ENCODE results near the gene ABLIM1. TPM values are rescaled to one million over a fixed set of nuclear protein-coding genes. Genes with fewer than 3 reads are reported as not detected.

The ABLIM1 gene
- polyA plus RNA-seq, 3 donors, result 0.33 to 0.91 (median 0.57) TPM

DNA sequence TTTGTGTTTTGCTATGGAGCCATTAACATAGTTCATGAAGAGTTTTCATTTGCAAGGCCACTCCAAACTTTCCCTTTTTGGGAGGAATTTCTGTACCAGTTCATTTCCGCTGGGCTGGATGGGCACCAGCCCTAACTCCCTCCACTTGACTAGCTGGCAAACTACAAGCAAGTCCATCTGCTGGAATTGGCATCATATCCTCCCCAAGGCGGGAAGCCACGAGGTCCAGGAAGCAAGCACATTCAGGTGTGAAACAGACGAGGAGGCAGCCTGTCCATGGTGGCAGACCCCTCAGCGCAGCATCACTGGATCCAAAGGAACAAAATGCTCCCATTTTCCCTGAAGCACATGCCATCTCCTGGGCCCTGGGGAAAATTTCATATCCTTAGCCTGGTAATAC lies 125.8 kb downstream of the ABLIM1 start:
- Mint-ChIP-seq H3K27me3 (ENCODE audit: low read depth in 3 of 3) (peaks cover 3 to 7% (median 3%) of the 10 kb centered on the region in 3 donors), H3K4me1 (peaks cover 1% of the 10 kb centered on the region), H3K4me3 (no peak overlapping the region), H3K9me3 (peaks cover 0 to 5% (median 0%) of the 10 kb centered on the region in 7 donors), H3K27ac (no peak overlapping the region), H3K36me3 (no peaks in the 10 kb centered on the region)
- Histone ChIP-seq H3K27me3 (ENCODE audit: control insufficient read depth in 2 of 2, insufficient read depth in 2 of 2, low read length in 2 of 2) (no peaks in the 10 kb centered on the region), H4K20me1 (ENCODE audit: insufficient read depth, low read length) (no peaks in the 10 kb centered on the region), H3K9me3 (replicated peaks in 1 of 2; ENCODE audit: control insufficient read depth in 1 of 2, insufficient read depth in 1 of 2, low read length in 2 of 2) (no peaks in the 10 kb centered on the region), H3K36me3 (replicated peaks in 1 of 2; ENCODE audit: control insufficient read depth in 1 of 2, insufficient read depth in 2 of 2, low read length in 2 of 2) (no peaks in the 10 kb centered on the region), H3K27ac (ENCODE audit: low read depth in 1 of 2, low read length in 2 of 2) (no peak overlapping the region), H3K4me1 (ENCODE audit: control insufficient read depth in 1 of 2, insufficient read depth in 2 of 2, low read length in 2 of 2) (peaks cover 0 to 1% of the 10 kb centered on the region in 2 donors), H3K79me2 (ENCODE audit: insufficient read depth, low read length) (no peaks in the 10 kb centered on the region), H3K9ac (ENCODE audit: insufficient read depth, low read length, poor library complexity, severe bottlenecking) (no peak overlapping the region), H2AFZ (ENCODE audit: insufficient read depth, low read depth, low read length, poor library complexity, severe bottlenecking) (no peak overlapping the region), H3K4me3 (replicated peaks in 1 of 3; ENCODE audit: low read depth in 2 of 3, low read length in 3 of 3) (no peak overlapping the region), H3K4me2 (replicated peaks; ENCODE audit: extremely low read depth, low read length, poor library complexity, severe bottlenecking) (no peak overlapping the region)
- intact Hi-C loops (cut with micrococcal nuclease), result no loop called here
- TF ChIP-seq, protein P1, sequence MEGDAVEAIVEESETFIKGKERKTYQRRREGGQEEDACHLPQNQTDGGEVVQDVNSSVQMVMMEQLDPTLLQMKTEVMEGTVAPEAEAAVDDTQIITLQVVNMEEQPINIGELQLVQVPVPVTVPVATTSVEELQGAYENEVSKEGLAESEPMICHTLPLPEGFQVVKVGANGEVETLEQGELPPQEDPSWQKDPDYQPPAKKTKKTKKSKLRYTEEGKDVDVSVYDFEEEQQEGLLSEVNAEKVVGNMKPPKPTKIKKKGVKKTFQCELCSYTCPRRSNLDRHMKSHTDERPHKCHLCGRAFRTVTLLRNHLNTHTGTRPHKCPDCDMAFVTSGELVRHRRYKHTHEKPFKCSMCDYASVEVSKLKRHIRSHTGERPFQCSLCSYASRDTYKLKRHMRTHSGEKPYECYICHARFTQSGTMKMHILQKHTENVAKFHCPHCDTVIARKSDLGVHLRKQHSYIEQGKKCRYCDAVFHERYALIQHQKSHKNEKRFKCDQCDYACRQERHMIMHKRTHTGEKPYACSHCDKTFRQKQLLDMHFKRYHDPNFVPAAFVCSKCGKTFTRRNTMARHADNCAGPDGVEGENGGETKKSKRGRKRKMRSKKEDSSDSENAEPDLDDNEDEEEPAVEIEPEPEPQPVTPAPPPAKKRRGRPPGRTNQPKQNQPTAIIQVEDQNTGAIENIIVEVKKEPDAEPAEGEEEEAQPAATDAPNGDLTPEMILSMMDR (IDR thresholded peaks at IDR 0.05), result no peak
- DNase-seq, result no peak
- 94% methylated on average over 5 of the region's 5 CpGs for WGBS (ENCODE audit: insufficient coverage)

DNA sequence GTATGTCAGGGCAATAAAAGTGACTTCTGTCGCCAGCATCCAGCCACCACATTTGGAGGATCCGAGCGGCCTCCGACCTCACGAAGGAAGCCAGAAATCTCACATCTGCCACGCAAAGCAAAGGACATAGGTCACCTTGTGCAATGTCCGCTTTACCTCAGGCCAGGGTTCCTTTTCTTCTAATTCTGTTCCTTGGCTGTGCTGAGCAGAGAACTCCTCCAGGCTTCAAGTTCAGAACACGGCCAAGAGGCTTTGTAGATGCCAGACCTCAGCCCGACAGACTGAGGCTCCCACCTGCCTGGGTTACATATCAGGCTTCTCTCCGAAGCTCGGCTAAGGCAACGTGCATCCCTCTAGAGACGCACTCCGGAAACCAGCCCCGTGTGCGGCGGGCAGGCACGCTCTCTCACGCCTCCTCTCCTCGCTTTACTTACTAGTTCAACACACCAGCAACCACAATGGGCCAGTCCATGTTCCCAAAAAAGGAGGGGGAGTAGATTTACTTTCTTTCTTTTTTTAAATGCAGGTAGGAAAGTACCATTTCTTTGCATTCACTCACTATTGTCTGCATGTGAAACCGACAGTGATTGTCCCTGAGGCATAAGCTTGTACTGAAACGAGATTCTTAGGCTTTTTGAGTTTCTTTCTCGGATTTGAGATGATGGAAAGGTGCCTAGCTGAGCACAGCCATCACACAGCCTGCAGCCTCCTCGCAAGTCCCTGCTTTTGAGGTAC lies 131.4 kb downstream of the ABLIM1 start:
- Mint-ChIP-seq H3K4me3 (peak overlapping the region; percentile 76 to 92), H3K27ac (peak overlapping the region in 4 of 7 donors; percentile 49 to 76 (median 66)), H3K27me3 (ENCODE audit: low read depth in 3 of 3) (peaks cover 12 to 23% (median 22%) of the 10 kb centered on the region in 3 donors), H3K36me3 (peaks cover 0 to 3% of the 10 kb centered on the region in 2 donors), H3K9me3 (peaks cover 0 to 5% (median 0%) of the 10 kb centered on the region in 7 donors), H3K4me1 (peaks cover 20% of the 10 kb centered on the region)
- Histone ChIP-seq H3K79me2 (ENCODE audit: insufficient read depth, low read length) (no peaks in the 10 kb centered on the region), H3K9ac (ENCODE audit: insufficient read depth, low read length, poor library complexity, severe bottlenecking) (no peak overlapping the region), H3K9me3 (replicated peaks in 1 of 2; ENCODE audit: control insufficient read depth in 1 of 2, insufficient read depth in 1 of 2, low read length in 2 of 2) (no peaks in the 10 kb centered on the region), H3K36me3 (replicated peaks in 1 of 2; ENCODE audit: control insufficient read depth in 1 of 2, insufficient read depth in 2 of 2, low read length in 2 of 2) (no peaks in the 10 kb centered on the region), H3K27ac (ENCODE audit: low read depth in 1 of 2, low read length in 2 of 2) (peak overlapping the region in 1 of 2 donors; percentile 28), H3K27me3 (ENCODE audit: control insufficient read depth in 2 of 2, insufficient read depth in 2 of 2, low read length in 2 of 2) (peaks cover 0 to 14% of the 10 kb centered on the region in 2 donors), H3K4me2 (replicated peaks; ENCODE audit: extremely low read depth, low read length, poor library complexity, severe bottlenecking) (peak overlapping the region; percentile 64), H3K4me1 (ENCODE audit: control insufficient read depth in 1 of 2, insufficient read depth in 2 of 2, low read length in 2 of 2) (peaks cover 12% of the 10 kb centered on the region in 2 donors), H3K4me3 (replicated peaks in 1 of 3; ENCODE audit: low read depth in 2 of 3, low read length in 3 of 3) (peak overlapping the region in 2 of 3 experiments; percentile 4 to 52), H4K20me1 (ENCODE audit: insufficient read depth, low read length) (no peaks in the 10 kb centered on the region), H2AFZ (ENCODE audit: insufficient read depth, low read depth, low read length, poor library complexity, severe bottlenecking) (peak overlapping the region; percentile 70)
- intact Hi-C loops (cut with micrococcal nuclease), result no loop called here
- 0% methylated on average over 12 of the region's 24 CpGs for WGBS (ENCODE audit: insufficient coverage)
- peak; percentile 10 to 29 (median 10) for DNase-seq
- TF ChIP-seq, protein P1 (IDR thresholded peaks at IDR 0.05), result no peak

All from CD14-positive monocyte (primary cell).